K562 (cell line): Measurements from ENCODE around the gene PEDS1. TPM values are rescaled to one million over a fixed set of nuclear protein-coding genes. Genes with fewer than 3 reads are reported as not detected.

Source experiments
- ARID3B ChIP-seq: fragments of 250-450 bp; sonication (Bioruptor Pico); IDR thresholded peaks from 2 replicates; pipeline ENCODE4 v1.4.0; 2020; ENCODE audit warnings: borderline replicate concordance
- EP400 ChIP-seq: fragments of 450-650 bp; IDR thresholded peaks from 2 replicates; pipeline ENCODE4 v1.6.1; 2017; ENCODE audit warnings: antibody characterized with exemption, mild to moderate bottlenecking, moderate library complexity
- HMG20A ChIP-seq: fragments of 450-650 bp; formaldehyde crosslinking; conservative IDR thresholded peaks from 2 replicates; pipeline ENCODE4 v1.4.0; 2020; ENCODE audit warnings: mild to moderate bottlenecking, mixed read lengths
- KDM5B ChIP-seq: fragments of 200-600 bp; sonication (generic); IDR thresholded peaks from 2 replicates; pipeline ENCODE4 v1.6.1; 2012; ENCODE audit warnings: low read depth, mild to moderate bottlenecking, moderate library complexity, low read length, control low read depth, inconsistent platforms; ENCODE audit not compliant: insufficient replicate concordance
- NFE2L1 ChIP-seq: fragments of 450-650 bp; IDR thresholded peaks from 2 replicates; pipeline ENCODE4 v1.6.1; 2016; ENCODE audit warnings: missing genetic modification characterization, low read depth, mild to moderate bottlenecking, missing compliant biosample characterization, moderate library complexity, borderline replicate concordance
- POLR2G ChIP-seq: fragments of 200-400 bp; formaldehyde crosslinking; IDR thresholded peaks from 2 replicates; pipeline ENCODE4 v1.6.1; 2017; ENCODE audit warnings: low read depth, mild to moderate bottlenecking, antibody characterized with exemption, low read length, moderate library complexity
- ZNF224 ChIP-seq: sonication (generic); formaldehyde crosslinking; IDR thresholded peaks from 2 replicates; pipeline ENCODE4 v1.8.0; 2022; ENCODE audit warnings: mild to moderate bottlenecking, missing genetic modification reagents
- ZNF512 ChIP-seq: IDR thresholded peaks from 2 replicates; pipeline ENCODE4 v1.6.1; 2016; ENCODE audit warnings: missing genetic modification characterization, missing compliant biosample characterization
- ZNF75A ChIP-seq: fragments of 450-650 bp; formaldehyde crosslinking; IDR thresholded peaks from 2 replicates; pipeline ENCODE4 v1.4.0; 2020; ENCODE audit warnings: mild to moderate bottlenecking
- polyA plus RNA-seq, 8 experiments: library from polyadenylated mRNA; depleted of rRNA in 4 of 8; stranded (reverse) in 5 of 8; unstranded in 3 of 8; fragments of >200 nt; fragmentation: Nextera tagmentation in 2 of 8; fragmentation: Illumina TruSeq in 1 of 8; extraction: Ambion mirVana in 2 of 8; extraction: Trizol in 1 of 8; gene quantifications; 2 replicates each; pipeline versions ENCODE4 v1.2.1 to v1.2.3, GENCODE V29; 2011 to 2014; ENCODE audit warnings: inconsistent platforms in 1 of 8, missing spikeins in 1 of 8
- total RNA-seq, 7 experiments: library from RNA; depleted of rRNA in 6 of 7; stranded (reverse); fragments of >200 nt in 6 of 7; fragmentation: Illumina TruSeq in 2 of 7; extraction: Trizol in 2 of 7; gene quantifications; 2 replicates each; pipeline versions ENCODE4 v1.2.1 to v1.2.3, GENCODE V29; 2011 to 2021; ENCODE audit warnings: low replicate concordance in 1 of 7
- TF ChIP-seq, protein P1 (sequence below): IDR thresholded peaks from 2 replicates; pipeline ENCODE4 v1.6.1; 2014; ENCODE audit warnings: antibody characterized with exemption
- TF ChIP-seq, protein P2 (sequence below): fragments of 450-650 bp; IDR thresholded peaks from 2 replicates; pipeline ENCODE4 v1.6.1; 2017; ENCODE audit warnings: antibody characterized with exemption, mild to moderate bottlenecking
- TF ChIP-seq, protein P3 (sequence below): sonication (generic); formaldehyde crosslinking; IDR thresholded peaks from 2 replicates; pipeline ENCODE4 v1.8.0; 2022; ENCODE audit warnings: missing genetic modification reagents, mild to moderate bottlenecking, moderate library complexity, borderline replicate concordance
- TF ChIP-seq, protein P4 (sequence below): sonication (generic); formaldehyde crosslinking; IDR thresholded peaks from 2 replicates; pipeline ENCODE4 v1.8.1; 2023; ENCODE audit warnings: mild to moderate bottlenecking, missing genetic modification reagents

The PEDS1 gene
- total and polyA plus RNA-seq, 9 of the 15 experiments (the other 6 are each of a cell fraction or from before 2014, with no cell fraction given) = 2.9 to 38.5 (median 24.2) TPM

DNA sequence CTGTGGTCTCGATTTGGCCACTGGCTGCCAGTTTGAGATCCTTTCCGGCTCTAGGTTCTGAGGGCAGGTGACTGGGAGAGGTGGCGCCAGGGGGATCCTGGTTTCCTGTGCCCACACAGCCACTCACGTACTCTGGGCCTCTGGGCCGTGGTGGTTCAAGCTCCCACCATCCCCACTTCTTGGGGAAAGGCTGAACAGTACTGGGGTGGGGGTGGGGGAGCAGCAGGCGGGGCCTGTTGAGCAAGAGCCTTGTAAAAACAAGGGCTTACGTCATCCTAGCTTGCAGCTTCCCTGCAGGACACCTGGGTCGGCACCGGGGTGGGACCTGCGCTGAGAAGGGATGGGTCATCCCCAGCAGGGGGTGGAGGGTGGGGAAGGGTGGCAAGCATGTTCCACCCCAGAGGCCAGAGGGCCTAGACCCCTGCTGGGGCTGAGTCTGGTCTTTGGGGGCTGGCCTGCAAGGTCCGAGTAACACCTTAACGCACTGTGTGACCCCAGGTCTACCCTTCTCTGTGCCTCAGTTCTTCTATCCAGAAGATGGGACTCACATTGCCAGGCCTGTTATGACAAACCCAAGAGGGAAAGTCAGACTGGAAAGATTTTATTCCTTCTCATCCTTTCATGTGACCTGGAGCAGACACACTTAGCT is 34.0 kb upstream of the PEDS1 start (continued):
- TF ChIP-seq ARID3B (no peak), EP400 (peak; percentile 31; the same call in 1 of the 2 replicates), ZNF75A (CRISPR knock-in tag) (no peak), ZNF512 (tag) (no peak), POLR2G (peak; percentile 46; the same call in 1 of the 2 replicates), ZNF224 (CRISPR knock-in tag) (no peak), NFE2L1 (tag) (no peak), KDM5B (peak; percentile 6), HMG20A (no peak)
- TF ChIP-seq, protein P1, sequence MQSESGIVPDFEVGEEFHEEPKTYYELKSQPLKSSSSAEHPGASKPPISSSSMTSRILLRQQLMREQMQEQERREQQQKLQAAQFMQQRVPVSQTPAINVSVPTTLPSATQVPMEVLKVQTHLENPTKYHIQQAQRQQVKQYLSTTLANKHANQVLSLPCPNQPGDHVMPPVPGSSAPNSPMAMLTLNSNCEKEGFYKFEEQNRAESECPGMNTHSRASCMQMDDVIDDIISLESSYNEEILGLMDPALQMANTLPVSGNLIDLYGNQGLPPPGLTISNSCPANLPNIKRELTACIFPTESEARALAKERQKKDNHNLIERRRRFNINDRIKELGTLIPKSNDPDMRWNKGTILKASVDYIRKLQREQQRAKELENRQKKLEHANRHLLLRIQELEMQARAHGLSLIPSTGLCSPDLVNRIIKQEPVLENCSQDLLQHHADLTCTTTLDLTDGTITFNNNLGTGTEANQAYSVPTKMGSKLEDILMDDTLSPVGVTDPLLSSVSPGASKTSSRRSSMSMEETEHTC = no peak
- TF ChIP-seq, protein P2, sequence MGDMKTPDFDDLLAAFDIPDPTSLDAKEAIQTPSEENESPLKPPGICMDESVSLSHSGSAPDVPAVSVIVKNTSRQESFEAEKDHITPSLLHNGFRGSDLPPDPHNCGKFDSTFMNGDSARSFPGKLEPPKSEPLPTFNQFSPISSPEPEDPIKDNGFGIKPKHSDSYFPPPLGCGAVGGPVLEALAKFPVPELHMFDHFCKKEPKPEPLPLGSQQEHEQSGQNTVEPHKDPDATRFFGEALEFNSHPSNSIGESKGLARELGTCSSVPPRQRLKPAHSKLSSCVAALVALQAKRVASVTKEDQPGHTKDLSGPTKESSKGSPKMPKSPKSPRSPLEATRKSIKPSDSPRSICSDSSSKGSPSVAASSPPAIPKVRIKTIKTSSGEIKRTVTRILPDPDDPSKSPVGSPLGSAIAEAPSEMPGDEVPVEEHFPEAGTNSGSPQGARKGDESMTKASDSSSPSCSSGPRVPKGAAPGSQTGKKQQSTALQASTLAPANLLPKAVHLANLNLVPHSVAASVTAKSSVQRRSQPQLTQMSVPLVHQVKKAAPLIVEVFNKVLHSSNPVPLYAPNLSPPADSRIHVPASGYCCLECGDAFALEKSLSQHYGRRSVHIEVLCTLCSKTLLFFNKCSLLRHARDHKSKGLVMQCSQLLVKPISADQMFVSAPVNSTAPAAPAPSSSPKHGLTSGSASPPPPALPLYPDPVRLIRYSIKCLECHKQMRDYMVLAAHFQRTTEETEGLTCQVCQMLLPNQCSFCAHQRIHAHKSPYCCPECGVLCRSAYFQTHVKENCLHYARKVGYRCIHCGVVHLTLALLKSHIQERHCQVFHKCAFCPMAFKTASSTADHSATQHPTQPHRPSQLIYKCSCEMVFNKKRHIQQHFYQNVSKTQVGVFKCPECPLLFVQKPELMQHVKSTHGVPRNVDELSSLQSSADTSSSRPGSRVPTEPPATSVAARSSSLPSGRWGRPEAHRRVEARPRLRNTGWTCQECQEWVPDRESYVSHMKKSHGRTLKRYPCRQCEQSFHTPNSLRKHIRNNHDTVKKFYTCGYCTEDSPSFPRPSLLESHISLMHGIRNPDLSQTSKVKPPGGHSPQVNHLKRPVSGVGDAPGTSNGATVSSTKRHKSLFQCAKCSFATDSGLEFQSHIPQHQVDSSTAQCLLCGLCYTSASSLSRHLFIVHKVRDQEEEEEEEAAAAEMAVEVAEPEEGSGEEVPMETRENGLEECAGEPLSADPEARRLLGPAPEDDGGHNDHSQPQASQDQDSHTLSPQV = 0 out of 2 replicates have a peak, but pooled peaks have one; percentile 54
- TF ChIP-seq, protein P3, sequence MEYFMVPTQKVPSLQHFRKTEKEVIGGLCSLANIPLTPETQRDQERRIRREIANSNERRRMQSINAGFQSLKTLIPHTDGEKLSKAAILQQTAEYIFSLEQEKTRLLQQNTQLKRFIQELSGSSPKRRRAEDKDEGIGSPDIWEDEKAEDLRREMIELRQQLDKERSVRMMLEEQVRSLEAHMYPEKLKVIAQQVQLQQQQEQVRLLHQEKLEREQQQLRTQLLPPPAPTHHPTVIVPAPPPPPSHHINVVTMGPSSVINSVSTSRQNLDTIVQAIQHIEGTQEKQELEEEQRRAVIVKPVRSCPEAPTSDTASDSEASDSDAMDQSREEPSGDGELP = peak; percentile 16; the same call in 1 of the 2 replicates
- TF ChIP-seq, protein P4, sequence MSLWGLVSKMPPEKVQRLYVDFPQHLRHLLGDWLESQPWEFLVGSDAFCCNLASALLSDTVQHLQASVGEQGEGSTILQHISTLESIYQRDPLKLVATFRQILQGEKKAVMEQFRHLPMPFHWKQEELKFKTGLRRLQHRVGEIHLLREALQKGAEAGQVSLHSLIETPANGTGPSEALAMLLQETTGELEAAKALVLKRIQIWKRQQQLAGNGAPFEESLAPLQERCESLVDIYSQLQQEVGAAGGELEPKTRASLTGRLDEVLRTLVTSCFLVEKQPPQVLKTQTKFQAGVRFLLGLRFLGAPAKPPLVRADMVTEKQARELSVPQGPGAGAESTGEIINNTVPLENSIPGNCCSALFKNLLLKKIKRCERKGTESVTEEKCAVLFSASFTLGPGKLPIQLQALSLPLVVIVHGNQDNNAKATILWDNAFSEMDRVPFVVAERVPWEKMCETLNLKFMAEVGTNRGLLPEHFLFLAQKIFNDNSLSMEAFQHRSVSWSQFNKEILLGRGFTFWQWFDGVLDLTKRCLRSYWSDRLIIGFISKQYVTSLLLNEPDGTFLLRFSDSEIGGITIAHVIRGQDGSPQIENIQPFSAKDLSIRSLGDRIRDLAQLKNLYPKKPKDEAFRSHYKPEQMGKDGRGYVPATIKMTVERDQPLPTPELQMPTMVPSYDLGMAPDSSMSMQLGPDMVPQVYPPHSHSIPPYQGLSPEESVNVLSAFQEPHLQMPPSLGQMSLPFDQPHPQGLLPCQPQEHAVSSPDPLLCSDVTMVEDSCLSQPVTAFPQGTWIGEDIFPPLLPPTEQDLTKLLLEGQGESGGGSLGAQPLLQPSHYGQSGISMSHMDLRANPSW (CRISPR knock-in tag) = no peak
